Measurements from ENCODE around the gene ZNF629. TPM values are rescaled to one million over a fixed set of nuclear protein-coding genes. Genes with fewer than 3 reads are reported as not detected.
A peak's percentile ranks its signal among the peaks of the same experiment; 100 is the strongest.
"Not testable (repeated sequence)": the region's sequence is repeated elsewhere in the genome, so short reads cannot be mapped to it uniquely, and the experiment has no call there.

The ZNF629 gene
- total RNA-seq, result 16.5 TPM
- long read RNA-seq, full-length matches to known transcripts, result 2 of 32 reads
- long read RNA-seq, partial matches to known transcripts, result 2 of 32 reads
- long read RNA-seq, other reads (novel, unspliced or antisense), result 28 of 32 reads

DNA sequence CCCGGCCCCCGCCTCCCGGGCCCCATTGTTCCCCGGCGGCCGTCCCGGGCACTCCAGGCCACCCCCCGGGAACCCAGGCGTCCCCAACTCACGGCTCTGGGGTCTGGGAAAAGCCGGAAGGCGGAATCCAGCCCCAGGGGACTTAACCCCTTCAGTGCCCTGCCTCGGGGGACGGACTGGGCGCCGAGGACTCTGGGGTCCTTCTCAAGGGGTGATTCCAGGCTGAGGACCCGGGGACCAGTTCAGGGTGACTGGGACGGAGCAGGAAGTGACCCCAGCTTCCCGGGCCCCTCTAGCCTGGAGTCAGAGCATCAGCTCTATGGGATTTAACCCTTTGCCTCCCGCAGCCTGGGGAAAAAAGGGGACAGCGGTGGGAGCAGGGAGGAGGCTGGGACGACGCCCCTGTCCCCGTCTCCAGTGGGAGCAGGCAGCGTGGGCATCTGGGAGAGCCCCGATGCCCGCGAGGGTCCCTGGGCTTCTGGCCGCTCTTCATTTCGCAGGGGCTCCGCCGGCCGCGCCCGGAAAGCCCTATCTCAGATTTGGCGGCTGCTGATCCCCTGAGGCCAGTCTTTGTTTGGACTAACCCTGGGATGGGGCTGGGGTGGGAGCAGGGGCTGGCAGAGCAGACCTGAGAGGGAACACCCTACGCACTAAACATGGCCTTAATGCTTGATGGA, at the start of gene ZNF629:
Gene ZNF629 (minus strand): TSS at position 270 of the 677 bp plus-strand sequence. CDS start 2,723 bp downstream, outside the sequence.
- intact Hi-C loops (cut with DNase I), result no loop called here
- ATAC-seq (ENCODE audit: poor library complexity), result peak; percentile 84
- peak; percentile 72 for DNase-seq

DNA sequence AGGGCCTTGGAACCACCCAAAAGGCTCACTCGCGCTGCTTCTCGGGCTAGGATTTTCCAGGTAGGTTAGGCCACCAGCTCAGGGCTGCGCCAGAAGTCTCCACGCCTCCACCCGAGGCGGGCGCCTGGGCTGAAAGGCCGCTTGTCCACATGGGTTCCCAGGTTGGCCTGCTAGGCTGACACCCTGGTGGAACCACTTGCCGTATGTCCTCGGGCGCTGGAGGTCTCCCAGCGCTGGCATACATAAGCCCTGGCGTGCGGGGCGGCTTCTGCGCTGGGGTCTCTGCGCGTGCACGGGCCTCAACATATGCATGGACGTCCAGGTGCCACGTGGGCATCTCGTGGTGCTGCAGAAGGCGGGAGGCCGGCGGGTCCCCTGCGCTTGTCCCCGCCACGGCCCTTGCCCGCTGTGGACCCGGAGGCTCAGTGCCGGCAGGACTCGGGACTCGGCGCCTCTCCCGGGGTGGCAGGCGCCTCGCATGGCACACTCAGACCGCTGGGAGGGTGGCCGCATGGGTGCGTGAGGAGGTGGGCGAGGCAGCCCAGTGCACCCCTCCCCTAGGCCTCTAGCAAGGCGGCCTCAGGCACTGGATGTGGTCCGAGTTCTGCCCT, 47.2 kb upstream of the ZNF629 start:
- DNase-seq, result no peak
- intact Hi-C loops (cut with DNase I), result no loop called here
- ATAC-seq (ENCODE audit: poor library complexity), result no peak

DNA sequence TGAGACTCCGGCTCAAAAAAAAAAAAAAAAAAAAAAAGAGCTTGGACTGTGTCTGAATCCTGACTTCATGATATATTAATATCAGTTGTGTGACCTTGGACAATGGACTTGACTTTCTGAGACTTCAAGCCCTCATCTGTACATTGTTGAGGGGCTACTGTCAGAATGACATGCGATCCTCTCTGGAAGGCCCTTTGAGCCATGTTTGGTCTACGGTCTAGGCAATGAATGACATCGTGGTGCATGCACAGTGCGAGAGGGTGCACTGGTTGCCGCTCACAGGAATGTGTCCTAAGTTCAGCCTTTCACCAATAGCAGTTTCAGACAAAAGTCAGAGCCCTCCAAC, 43.0 kb upstream of the ZNF629 start:
- DNase-seq, result no peak

DNA sequence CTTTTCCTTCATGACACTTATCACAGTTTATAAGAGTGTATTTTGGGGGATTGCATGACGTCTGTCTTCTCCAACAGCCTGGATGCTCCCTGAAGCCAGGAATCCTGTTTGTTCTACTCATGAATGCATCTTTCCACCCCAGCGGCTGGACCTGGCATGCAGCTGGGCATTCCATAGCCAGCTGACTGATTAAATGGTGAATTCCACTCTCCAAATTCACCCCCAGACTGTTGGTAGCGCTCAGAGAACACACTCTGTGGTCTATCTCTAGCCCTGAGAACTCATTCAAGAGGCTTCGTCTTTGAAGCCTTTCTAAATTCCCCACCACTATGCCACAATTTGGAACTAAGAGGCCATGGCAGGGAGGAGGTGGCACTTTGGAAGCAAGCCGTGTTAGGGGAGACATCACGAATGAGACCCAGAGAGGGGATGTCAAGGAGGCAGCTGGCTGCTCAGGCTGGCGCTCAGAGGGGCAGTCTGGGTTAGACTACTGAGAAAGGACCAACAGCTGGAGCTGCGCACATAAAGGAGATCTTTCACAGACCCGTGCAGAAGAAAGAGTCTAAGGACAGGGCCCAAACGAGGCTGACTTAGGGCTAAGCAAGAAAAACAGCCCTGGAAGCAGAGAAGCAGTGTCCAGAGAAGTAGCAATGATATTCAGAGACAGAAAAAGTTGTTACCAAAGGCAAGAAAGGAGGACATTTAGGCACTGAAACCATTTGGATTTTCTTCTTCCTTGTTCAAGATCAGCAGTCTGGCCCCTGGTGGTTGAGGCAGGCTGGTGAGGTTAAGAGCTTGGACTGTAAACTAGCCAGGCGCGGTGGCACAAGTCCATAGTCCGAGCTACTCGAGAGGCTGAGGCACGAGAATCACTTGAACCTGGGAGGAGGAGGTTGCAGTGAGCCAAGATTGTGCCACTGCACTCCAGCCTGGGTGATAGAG, 42.4 kb upstream of the ZNF629 start:
- ATAC-seq (ENCODE audit: poor library complexity), result peak; percentile 55
- no peak for DNase-seq
- intact Hi-C loops (cut with DNase I), result no loop called here

More for the DNA sequence above, 43.0 kb upstream of the ZNF629 start:
- ATAC-seq (ENCODE audit: poor library complexity), result no peak
- intact Hi-C loops (cut with DNase I), result no loop called here

DNA sequence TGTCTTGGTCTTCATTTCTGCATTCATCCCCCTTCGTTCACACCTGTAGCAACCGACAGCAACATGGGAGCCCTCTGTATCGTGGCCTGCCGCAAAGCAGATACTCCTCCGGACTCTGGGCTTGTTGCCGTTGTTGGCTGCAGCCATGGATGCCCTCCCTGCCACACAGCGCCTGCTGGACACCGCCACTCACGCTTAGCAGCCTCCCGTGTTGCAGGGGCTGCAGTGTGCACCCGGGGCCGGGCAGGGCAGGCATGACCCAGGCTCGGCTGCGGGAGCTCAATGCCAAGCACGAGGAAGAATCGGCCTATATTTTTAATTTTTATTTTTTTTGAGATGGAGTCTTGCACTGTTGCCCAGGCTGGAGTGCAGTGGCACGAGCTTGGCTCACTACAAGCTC, 34.9 kb upstream of the ZNF629 start:
- ATAC-seq (ENCODE audit: poor library complexity) (no peak), DNase-seq (no peak)
- intact Hi-C loops (cut with DNase I), result no loop called here

DNA sequence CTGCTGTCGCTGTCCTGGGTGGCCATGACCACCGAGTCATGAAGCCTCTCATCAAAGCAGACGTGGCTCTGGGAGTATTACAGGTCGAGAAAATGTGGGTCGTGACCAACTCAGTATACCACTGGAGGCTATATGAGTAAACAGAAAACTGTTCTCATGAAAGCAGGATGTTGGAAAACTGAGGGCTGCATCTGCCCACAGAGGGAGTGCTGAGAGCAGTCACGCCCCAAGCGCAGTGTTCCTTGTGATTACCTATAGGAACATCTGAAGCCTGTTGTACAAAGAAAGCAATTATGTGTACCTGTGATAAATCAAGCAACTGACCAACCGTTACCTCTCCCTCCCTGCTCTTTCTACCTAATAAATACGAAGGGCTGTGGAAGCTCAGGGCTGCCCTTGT, 34.4 kb upstream of the ZNF629 start:
- intact Hi-C loops (cut with DNase I); ATAC-seq (ENCODE audit: poor library complexity); DNase-seq: not testable (repeated sequence)

DNA sequence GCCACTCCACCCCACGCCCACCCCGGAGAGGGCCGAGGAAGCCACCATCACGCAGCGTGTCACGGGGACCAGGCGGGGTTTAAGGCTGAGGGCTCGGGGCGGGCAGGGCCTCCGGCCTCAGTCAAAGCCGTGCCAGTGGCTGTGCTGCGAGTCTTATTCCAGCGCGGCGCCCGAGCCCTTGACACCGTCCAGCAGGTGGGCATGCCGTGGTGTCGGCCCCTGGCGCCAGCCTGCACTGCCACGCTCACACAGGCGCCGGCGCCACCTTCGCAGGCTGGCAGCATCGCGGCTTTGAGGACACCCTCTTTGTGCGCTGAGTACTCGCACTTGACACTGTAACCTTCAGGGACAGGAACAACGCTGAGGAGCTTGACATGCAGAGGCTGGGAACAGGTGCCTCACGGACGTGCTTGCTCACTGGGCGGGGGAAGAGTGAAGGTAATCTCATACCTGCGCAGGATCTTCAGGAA, 34.0 kb upstream of the ZNF629 start:
- DNase-seq (no peak), ATAC-seq (ENCODE audit: poor library complexity) (no peak)
- intact Hi-C loops (cut with DNase I), result no loop called here

DNA sequence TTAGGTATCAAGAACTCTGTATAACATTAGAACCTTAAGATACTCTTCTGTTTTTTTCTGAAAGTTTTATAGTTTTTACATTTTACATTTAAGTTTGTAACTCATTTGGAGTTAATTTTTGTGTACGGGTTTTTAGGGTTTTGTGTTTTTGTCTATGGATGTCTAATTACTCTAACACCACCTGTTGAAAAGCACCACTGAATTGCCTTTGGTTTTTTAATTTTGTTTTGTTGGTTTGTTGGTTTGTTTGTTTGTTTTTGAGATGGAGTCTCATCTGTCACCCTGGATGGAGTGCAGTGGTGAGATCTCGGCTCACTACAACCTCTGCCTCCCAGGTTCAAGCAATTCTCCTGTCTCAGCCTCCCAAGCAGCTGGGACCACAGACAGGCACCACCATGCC, 29.8 kb upstream of the ZNF629 start:
- intact Hi-C loops (cut with DNase I), result no loop called here

DNA sequence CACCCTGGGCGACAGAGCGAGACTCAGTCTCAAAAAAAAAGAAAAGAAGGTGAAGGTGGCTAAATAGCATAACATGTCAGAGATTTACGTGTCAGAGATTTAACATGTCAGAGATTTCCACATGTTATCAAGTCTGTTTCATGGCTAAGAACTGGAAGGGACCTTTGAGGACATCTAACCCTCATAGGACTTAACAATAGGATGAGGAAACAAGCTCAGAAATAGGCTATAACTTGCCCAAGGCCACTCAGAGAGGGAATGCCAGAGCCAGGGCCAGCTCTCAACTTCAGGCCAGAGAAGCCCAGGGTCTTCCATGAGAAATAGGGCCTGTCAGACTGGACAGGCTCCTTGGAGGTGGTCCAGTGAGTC, 26.8 kb upstream of the ZNF629 start:
- DNase-seq (no peak), ATAC-seq (ENCODE audit: poor library complexity) (peak; percentile 24)
- intact Hi-C loops (cut with DNase I), result no loop called here

More for the DNA sequence above, 29.8 kb upstream of the ZNF629 start:
- no peak for DNase-seq
- ATAC-seq (ENCODE audit: poor library complexity), result no peak

DNA sequence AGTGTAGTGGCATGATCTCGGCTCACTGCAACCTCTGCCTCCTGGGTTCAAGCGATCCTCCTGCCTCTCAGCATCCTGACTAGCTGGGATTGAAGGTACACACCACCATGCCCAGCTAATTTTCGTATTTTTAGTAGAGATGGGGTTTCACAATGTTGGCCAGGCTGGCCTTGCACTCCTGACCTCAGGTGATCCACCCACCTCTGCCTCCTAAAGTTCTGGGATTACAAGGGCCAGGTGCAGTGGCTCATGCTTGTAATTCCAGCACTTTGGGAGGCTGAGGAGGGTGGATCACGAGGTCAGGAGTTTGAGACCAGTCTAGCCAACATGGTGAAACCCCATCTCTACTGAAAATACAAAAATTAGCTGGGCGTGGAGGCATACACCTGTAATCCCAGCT, 22.7 kb upstream of the ZNF629 start:
- DNase-seq; ATAC-seq (ENCODE audit: poor library complexity); intact Hi-C loops (cut with DNase I): not testable (repeated sequence)

DNA sequence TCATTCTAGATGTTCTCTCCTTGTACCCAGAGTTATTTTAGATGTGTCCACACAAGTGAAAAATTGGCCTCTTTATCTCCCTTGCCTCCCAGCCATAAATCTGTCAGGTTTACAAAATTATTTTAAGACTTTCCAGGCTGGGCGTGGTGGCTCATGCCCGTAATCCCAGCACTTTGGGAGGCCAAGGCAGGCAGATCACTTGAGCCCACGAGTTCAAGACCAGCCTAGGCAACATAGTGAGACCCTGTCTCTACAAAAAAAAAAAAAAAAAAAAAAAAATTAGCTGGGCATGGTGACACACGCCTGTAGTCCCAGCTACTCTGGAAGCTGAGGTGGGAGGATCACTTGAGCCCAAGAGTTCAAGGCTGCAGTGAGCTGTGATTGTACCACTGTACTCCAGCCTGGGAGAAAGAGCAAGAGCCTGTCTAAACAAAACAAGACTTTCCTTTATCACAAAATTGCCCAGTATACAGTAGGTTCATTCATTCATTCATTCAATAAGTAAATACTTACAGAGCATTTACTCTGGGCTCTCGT, 22.0 kb upstream of the ZNF629 start:
- intact Hi-C loops (cut with DNase I); ATAC-seq (ENCODE audit: poor library complexity): not testable (repeated sequence)

DNA sequence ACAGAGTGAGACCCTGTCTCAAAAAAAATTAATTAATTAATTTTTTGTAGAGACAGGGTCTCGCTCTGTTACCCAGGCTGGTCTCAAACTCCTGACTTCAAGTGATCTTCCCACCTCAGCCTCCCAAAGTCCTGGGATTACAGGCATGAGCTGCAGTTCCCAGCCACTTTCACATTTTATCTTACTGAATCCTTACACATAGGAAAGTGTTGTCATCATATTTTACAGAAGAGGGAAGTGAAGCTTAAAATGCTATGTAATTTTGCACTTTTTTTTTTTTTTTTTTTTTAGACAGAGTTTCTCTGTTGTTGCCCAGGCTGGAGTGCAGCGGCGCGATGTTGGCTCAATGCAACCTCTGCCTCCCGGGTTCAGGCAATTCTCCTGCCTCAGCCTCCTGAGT, 21.1 kb upstream of the ZNF629 start:
- intact Hi-C loops (cut with DNase I), result no loop called here
- ATAC-seq (ENCODE audit: poor library complexity) (no peak), DNase-seq (no peak)

More for the DNA sequence above, 22.0 kb upstream of the ZNF629 start:
- DNase-seq, result not testable (repeated sequence)

DNA sequence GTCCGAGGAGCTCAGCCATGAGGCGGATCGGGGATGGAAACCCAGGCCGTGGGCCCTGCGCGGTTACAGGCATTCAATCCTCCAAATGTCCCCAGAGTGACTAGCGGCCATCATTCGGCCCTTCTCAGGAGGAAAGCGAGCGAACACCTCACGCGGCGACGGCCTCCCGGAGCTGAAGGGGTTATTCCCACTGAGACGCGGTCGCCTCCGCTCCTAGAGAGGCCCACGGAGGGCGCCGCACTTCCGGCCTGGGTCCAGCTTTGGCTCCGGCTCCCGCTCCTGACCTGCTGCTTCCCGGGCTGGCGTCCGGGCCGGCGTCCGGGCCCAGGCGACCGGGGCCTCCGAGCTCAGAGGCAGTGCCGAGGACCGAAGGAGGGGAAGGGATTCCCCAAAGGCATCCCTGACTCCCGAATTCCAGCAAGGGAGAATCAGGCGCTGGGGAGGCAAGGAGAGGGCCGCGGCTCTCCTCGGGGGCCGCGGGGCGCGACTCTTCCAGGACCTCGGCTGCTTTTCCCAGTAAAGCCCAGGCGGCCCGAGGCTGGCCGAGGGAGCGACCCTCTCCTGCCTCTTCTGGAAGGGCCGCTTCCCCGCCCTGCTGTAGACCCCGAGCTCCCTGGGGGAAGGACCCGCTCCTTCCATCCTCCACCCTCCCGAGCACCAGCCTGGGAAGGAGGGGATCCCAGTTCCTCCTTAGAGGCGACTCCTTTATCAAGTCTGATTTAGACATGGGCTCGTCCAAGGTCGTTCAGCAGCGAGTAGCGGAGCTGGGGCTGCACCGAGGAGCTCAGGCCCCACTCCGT, 18.6 kb upstream of the ZNF629 start:
- intact Hi-C loops (cut with DNase I), result no loop called here
- DNase-seq (peak; percentile 94), ATAC-seq (ENCODE audit: poor library complexity) (peak; percentile 98)

DNA sequence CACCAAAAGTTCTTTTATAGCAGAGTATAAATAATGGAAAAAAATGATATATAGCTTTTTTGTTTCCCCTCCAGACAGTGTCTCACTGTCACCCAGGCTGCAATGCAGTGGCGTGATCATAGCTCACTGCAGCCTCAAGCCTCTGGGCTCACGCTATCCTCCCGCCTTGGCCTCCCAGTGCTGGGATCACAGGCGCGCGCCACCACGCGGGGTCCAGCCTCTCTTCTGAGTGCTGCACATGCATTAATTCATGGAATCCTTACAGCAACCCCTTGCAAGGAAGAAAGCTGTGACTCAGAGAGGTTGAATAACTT, 18.0 kb upstream of the ZNF629 start:
- intact Hi-C loops (cut with DNase I), result no loop called here

DNA sequence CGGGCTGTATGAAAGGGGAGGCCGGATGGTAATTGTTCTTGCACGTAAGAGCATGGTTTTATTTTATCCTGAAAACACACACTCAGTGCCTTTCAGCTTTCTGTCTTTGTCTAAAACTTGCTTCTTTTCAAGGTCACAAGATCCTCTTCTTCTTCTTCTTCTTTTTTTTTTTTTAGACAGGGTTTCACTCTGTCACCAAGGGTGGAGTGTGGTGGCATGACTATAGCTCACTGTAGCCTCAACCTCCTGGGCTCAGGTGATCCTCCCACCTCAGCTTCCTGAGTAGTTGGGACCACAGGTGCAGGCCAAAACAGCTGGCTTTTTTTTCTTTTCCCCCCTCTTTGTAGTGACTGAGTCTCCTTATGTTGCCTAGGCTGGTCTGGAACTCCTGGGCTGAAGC, 15.9 kb upstream of the ZNF629 start:
- DNase-seq, result no peak
- no peak for ATAC-seq (ENCODE audit: poor library complexity)
- intact Hi-C loops (cut with DNase I), result no loop called here

More for the DNA sequence above, 18.0 kb upstream of the ZNF629 start:
- peak; percentile 6 for ATAC-seq (ENCODE audit: poor library complexity)
- no peak for DNase-seq

DNA sequence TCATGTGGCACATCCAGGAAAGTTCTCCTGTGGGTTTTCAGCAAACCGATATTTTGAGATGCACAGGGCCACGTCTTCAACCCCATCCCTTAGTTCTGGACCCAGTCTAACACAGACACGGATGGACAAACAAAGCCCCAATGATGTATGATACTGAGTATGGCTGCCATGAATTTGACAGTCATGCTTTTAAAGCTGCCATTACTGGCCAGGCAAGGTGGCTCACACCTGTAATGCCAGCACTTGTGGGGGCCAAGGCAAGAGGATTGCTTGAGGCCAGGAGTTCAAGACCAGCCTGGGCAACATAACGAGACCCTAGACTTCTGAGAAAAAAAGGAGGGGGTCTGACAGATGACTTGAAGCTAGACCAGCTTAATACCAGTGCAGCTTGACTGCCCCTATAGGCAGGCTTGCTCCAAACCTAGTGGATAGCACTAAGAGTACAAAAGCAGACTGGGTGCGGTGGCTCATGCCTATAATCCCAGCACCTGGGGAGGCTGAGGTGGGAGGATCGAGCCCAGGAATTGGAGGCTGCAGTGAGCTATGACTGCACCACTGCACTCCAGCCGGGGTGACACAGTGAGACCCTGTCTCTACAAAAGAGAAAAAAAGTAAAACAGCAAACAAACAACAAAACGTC, 10.8 kb upstream of the ZNF629 start:
- ATAC-seq (ENCODE audit: poor library complexity) (peak; percentile 29), DNase-seq (no peak)
- intact Hi-C loops (cut with DNase I), result no loop called here

DNA sequence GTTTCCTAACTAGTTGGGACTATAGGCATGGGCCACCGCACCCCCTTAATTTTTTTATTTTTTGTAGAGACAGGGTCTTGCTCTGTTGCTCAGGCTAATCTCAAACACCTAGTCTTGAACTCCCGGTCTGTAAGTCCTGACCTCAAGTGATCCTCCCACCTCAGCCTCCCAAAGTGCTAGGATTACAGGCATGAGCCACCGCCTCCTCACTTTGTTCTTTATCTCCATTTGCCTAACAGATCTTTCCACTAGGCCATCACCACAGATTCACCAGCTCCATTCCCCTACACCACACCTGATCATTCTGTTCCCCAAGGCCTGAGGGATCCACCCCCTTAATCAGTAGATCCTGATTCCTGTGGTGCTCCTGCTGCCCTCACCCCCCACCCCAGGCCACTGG, 7.6 kb upstream of the ZNF629 start:
- DNase-seq (no peak), ATAC-seq (ENCODE audit: poor library complexity) (no peak)
- intact Hi-C loops (cut with DNase I), result no loop called here

DNA sequence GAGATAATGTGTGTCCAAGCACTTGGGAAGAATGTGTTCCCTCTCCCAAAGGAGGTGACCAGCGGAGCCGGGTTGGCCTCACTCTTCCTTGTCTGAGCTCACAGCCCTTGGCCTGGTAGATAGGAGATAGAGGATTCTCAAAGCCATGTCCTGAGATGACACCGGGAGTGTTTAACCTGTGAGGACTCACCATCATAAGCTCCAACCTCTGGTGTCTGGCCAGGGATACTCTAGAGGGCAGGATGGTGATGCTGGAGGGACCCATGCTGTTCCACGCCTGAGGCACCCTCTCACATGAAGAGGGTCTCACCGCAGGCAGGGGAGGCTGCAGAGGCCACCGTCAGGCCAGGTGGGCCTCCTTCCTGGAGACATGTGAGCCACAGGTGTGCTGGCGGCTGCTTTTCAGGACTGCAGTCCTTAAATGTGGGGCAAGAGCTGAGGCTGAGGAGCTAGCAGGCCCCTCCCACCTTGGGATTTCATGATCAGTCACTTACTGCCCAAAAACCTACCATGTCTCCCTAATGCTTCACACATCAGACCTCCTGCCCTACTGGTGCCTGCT, 6.6 kb upstream of the ZNF629 start:
- no peak for DNase-seq
- ATAC-seq (ENCODE audit: poor library complexity), result no peak
- intact Hi-C loops (cut with DNase I), result no loop called here

Data from Right ventricle myocardium superior (tissue), 1 donor.